Keratinocyte (primary cell): Measurements from ENCODE around the gene CCRL2. TPM values are rescaled to one million over a fixed set of nuclear protein-coding genes. Genes with fewer than 3 reads are reported as not detected.
A peak's percentile ranks its signal among the peaks of the same experiment; 100 is the strongest.

Experiments
- DNase-seq: peaks from one replicate; pipeline ENCODE4 v3.0.0-alpha.2; 2011; ENCODE audit warnings: low read depth, missing footprints, low spot score
- FAIRE-seq: peaks from 2 replicates; lab custom pipeline; 2011; peaks lifted over from hg19 to GRCh38; lab: Jason Lieb, UNC
- H2AFZ ChIP-seq: 2 replicates; pipeline ENCODE4 v1.6.0; 2012; ENCODE audit warnings: low read length, control low read depth, inconsistent platforms; ENCODE audit not compliant: control insufficient read depth
- H3K27ac ChIP-seq: 2 replicates; pipeline ENCODE4 v1.5.1; 2011; ENCODE audit warnings: low read length; ENCODE audit not compliant: control insufficient read depth, insufficient read depth
- H3K27me3 ChIP-seq: 3 replicates; pipeline ENCODE4 v1.6.0; 2011; ENCODE audit warnings: low read length; ENCODE audit not compliant: control insufficient read depth, insufficient read depth; ENCODE audit errors: extremely low read depth
- H3K36me3 ChIP-seq, 2 experiments: 2 replicates in 1 of 2; 3 replicates in 1 of 2; pipeline ENCODE4 v1.5.1; 2011; ENCODE audit warnings: low read length in 2 of 2, mild to moderate bottlenecking in 1 of 2; ENCODE audit not compliant: control insufficient read depth in 2 of 2, insufficient read depth in 2 of 2; ENCODE audit errors: extremely low read depth in 1 of 2
- H3K4me1 ChIP-seq: 3 replicates; pipeline ENCODE4 v1.5.1; 2011; ENCODE audit warnings: low read length; ENCODE audit not compliant: control insufficient read depth, insufficient read depth; ENCODE audit errors: extremely low read depth
- H3K4me2 ChIP-seq: 3 replicates; pipeline ENCODE4 v1.6.0; 2011; ENCODE audit warnings: low read depth, low read length; ENCODE audit not compliant: control insufficient read depth, insufficient read depth; ENCODE audit errors: extremely low read depth
- H3K4me3 ChIP-seq, 3 experiments: fragments of 200-600 bp in 1 of 3; sonication (generic) in 1 of 3; 2 replicates in 2 of 3; 3 replicates in 1 of 3; pipeline ENCODE4 v1.5.1; 2011 to 2016; ENCODE audit warnings: low read length in 3 of 3, mild to moderate bottlenecking in 3 of 3, control low read depth in 2 of 3, inconsistent platforms in 1 of 3, low read depth in 1 of 3, mixed read lengths in 1 of 3, mixed run types in 1 of 3, moderate library complexity in 1 of 3; ENCODE audit not compliant: control insufficient read depth in 2 of 3, insufficient read depth in 2 of 3; ENCODE audit errors: extremely low read depth in 1 of 3
- H3K79me2 ChIP-seq: 2 replicates; pipeline ENCODE4 v1.6.0; 2012; ENCODE audit warnings: low read length; ENCODE audit not compliant: control insufficient read depth, insufficient read depth
- H3K9ac ChIP-seq: 3 replicates; pipeline ENCODE4 v1.6.0; 2011; ENCODE audit warnings: low read length; ENCODE audit not compliant: control insufficient read depth, insufficient read depth; ENCODE audit errors: extremely low read depth
- H3K9me1 ChIP-seq: 3 replicates; pipeline ENCODE4 v1.6.0; 2011; ENCODE audit warnings: low read length; ENCODE audit not compliant: control insufficient read depth, insufficient read depth; ENCODE audit errors: extremely low read depth
- H3K9me3 ChIP-seq: 2 replicates; pipeline ENCODE4 v1.5.1; 2012; ENCODE audit warnings: low read depth, low read length; ENCODE audit not compliant: control insufficient read depth
- H4K20me1 ChIP-seq: 3 replicates; pipeline ENCODE4 v1.6.0; 2011; ENCODE audit warnings: low read length; ENCODE audit not compliant: control insufficient read depth, insufficient read depth; ENCODE audit errors: extremely low read depth
- CTCF ChIP-seq, 3 experiments: IDR thresholded peaks in 1 of 3; conservative IDR thresholded peaks in 1 of 3; optimal IDR thresholded peaks in 1 of 3; 2 replicates in 2 of 3; 3 replicates in 1 of 3; pipeline versions ENCODE3 to v1.5.1; 2011; ENCODE audit warnings: low read length in 3 of 3, mild to moderate bottlenecking in 3 of 3, moderate library complexity in 2 of 3, control low read depth in 1 of 3, inconsistent platforms in 1 of 3; ENCODE audit not compliant: insufficient read depth in 2 of 3; ENCODE audit errors: extremely low read depth in 1 of 3
- EZH2 ChIP-seq: IDR thresholded peaks from one replicate; pipeline ENCODE4 v1.6.1; 2012; ENCODE audit warnings: inconsistent platforms, mild to moderate bottlenecking, low read length, moderate library complexity
- dilution Hi-C: fragments of 300-500 bp; cut with MboI; formaldehyde crosslinking; loops from one replicate; pipeline ENCODE4 v1.7.0; 2020; ENCODE audit warnings: low sequenced_read_pairs; ENCODE audit not compliant: extremely low pct_ligation_motif_present
- polyA plus RNA-seq, 5 experiments: library from polyadenylated mRNA; depleted of rRNA in 3 of 5; stranded (reverse) in 3 of 5; stranded (forward) in 1 of 5; unstranded in 1 of 5; fragments of >200 nt; gene quantifications; 1 replicate in 1 of 5; 2 replicates in 3 of 5; 3 replicates in 1 of 5; pipeline versions ENCODE4 v1.2.1 to v1.2.3, GENCODE V29; 2011 to 2012; ENCODE audit warnings: missing spikeins in 2 of 5, low read depth in 1 of 5, low replicate concordance in 1 of 5

The CCRL2 gene
- polyA plus RNA-seq, 1 donor (not counting 4 experiments of a cell fraction or from before 2014, with no cell fraction given), result not detected

GRCh38 chr3:46383211-46383950, 23.7 kb upstream of the CCRL2 start:
- Histone ChIP-seq H3K79me2 (no peaks in the 10 kb centered on the region), H4K20me1 (no peaks in the 10 kb centered on the region), H3K4me1 (peaks cover 31% of the 10 kb centered on the region), H3K4me2 (no peak overlapping the region), H3K9me3 (peaks cover 2% of the 10 kb centered on the region), H3K36me3 (no peaks in the 10 kb centered on the region), H3K9ac (no peak overlapping the region), H3K9me1 (no peaks in the 10 kb centered on the region), H3K27ac (no peak overlapping the region), H2AFZ (no peak overlapping the region), H3K27me3 (no peaks in the 10 kb centered on the region), H3K4me3 (no peak overlapping the region)
- FAIRE-seq, result peak; percentile 23
- no peak for TF ChIP-seq EZH2
- no peak for TF ChIP-seq CTCF (optimal IDR thresholded peaks at IDR 0.05 in 1 of 3, IDR thresholded peaks at IDR 0.05 in 1 of 3, conservative IDR thresholded peaks at IDR 0.05 in 1 of 3; ENCODE audit: extremely low read depth in 1 of 3, insufficient read depth in 2 of 3, low read length in 3 of 3)
- dilution Hi-C loops, result no loop called here
- no peak for DNase-seq

- TF ChIP-seq EZH2, result no peak
- TF ChIP-seq CTCF (optimal IDR thresholded peaks at IDR 0.05 in 1 of 3, IDR thresholded peaks at IDR 0.05 in 1 of 3, conservative IDR thresholded peaks at IDR 0.05 in 1 of 3; ENCODE audit: extremely low read depth in 1 of 3, insufficient read depth in 2 of 3, low read length in 3 of 3), result no peak
- DNase-seq (no peak), FAIRE-seq (no peak)
- H4K20me1 ChIP-seq, result no peaks in the 10 kb centered on the region
- dilution Hi-C loops, result no loop called here
- H3K9me3 ChIP-seq, result peaks cover 2% of the 10 kb centered on the region
- no peak overlapping the region for H3K27ac ChIP-seq
- no peak overlapping the region for H3K4me2 ChIP-seq
- H3K79me2 ChIP-seq, result no peaks in the 10 kb centered on the region
- H3K4me3 ChIP-seq, result no peak overlapping the region
- no peaks in the 10 kb centered on the region for H3K36me3 ChIP-seq
- H3K4me1 ChIP-seq, result peaks cover 28% of the 10 kb centered on the region
- no peaks in the 10 kb centered on the region for H3K9me1 ChIP-seq
- H3K9ac ChIP-seq, result no peak overlapping the region
- H3K27me3 ChIP-seq, result no peaks in the 10 kb centered on the region
- no peak overlapping the region for H2AFZ ChIP-seq
Observed at GRCh38 chr3:46383951-46384330, 23.1 kb upstream of the CCRL2 start.
